NCI-H2029 treated with DMSO at 0.1 percent for 48 hours (cell line): Measurements from ENCODE around the gene NINL.

Experiments
- DNase-seq: peaks from one replicate; lab custom pipeline; 2025; lab: John Stamatoyannopoulos, UW

Gene NINL

GRCh38 chr20:25500880-25501351, 84.4 kb downstream of the NINL start:
- DNase-seq, result no peak

- no peak for DNase-seq
Measured at GRCh38 chr20:25499855-25500434, 85.4 kb downstream of the NINL start.

DNA sequence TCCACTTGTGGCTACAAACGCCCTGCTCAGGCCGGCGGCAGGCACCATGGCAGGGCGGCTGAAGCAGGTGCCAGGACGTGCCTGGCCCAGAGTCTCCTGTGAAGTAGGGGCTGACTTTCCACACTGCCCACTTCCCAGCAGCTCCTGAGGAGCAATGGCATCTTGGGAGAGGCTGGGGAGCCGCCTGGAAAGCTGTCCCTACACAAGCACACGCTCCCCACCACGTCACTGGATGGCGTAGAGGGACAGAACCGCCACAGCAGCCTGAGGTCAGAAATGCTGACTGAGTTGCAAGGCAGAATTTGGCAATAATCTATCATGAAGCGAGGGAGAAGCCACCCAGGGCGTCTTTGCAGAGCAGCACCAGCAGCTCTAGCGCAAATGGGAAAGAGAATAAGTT, 86.3 kb downstream of the NINL start:
- no peak for DNase-seq

- no peak for DNase-seq
Measured at GRCh38 chr20:25498280-25498606, 87.1 kb downstream of the NINL start.

- DNase-seq, result no peak
Measured at GRCh38 chr20:25497586-25498279, 87.6 kb downstream of the NINL start.

DNA sequence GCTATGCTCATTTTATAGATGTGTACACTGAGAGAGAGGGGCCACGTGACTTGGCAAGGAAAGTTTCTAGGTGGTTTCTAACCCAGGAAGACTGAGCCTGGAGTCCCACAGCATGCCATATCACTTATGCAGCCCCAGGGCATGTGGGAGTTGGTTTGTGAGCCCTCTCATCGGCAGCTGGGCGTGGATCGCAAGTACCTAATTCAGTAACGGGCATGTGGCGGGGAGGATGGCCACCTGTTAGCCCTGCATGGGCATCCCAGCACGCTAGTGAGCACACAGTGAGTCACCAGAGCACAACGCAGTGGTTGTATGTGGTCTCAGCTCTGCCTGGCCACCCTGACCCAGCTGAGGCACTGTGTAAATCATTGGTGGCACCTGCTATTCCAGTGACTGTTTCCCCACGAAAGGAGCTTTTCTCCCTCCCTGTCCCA, 88.3 kb downstream of the NINL start:
- no peak for DNase-seq

DNA sequence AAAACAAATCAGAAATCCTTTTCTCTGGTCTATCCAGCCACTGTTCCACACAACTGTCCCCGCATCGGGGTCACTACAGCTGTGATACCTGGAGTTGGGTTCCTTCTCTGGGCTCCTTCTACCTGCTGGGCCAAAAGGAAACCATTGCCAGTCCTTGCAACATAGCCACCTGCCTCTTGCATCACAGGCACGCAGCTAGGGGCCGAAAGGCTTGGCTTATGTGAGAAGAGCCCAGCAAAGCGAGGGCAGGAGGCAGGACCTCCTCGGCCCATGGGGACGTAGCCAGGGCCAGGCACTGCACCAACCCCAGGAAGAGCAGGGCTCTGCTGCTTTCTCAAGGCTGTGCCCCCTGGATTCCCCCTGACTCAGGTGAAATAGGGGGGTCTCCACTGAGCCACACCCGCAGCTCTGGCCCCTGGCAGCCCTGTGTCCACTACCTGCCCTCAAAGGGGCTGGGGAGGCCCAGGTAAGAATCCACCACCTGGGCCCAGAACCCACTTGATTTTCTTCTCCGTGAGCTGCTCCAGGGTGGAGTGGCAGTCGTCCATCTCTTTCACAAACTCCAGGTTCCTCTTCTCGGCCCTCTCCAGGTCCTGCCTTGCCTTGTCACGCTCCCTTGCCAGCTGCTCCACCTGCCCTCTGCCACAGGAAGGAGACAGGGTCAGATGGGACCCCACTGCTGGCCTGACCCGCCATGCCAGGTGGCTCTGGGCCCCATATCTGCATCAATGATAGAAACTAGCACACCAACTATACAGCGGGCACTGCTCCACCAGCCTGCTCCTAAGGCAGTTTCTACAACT, 89.0 kb downstream of the NINL start:
- no peak for DNase-seq

GRCh38 chr20:25495189-25495824, 90.0 kb downstream of the NINL start:
- no peak for DNase-seq

DNA sequence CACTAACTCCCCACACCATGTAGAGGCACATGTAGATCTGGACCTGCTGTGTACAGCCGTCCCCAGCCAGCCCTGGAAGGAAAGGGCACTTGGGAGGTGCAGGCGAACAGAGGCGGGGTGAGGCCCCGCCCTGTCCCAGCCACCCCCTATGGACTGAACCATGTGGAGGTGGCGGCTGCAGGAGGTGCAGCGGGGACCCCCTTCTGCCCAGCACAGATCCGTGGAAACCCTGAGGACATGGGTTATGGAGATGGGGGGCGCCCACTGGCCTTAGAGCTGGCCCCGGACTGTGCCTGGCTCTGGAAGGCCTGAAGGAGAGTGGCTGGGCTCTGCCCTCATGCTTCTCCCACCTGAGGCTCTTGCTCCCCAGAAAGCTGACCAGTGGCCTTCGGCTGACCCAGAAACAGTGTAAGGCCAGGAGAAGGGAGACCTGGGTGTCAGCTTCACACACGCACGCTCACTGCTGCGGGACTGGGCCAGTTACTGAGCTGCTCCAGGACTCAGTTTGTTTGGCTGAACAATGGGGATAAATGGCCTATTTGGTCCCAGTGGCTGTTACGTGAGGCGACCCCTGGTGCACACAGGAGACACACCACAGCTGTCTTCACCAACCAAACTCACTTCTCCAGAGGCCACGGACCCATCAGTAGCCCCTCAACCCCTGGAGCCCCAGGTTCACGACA, 90.7 kb downstream of the NINL start:
- no peak for DNase-seq

DNA sequence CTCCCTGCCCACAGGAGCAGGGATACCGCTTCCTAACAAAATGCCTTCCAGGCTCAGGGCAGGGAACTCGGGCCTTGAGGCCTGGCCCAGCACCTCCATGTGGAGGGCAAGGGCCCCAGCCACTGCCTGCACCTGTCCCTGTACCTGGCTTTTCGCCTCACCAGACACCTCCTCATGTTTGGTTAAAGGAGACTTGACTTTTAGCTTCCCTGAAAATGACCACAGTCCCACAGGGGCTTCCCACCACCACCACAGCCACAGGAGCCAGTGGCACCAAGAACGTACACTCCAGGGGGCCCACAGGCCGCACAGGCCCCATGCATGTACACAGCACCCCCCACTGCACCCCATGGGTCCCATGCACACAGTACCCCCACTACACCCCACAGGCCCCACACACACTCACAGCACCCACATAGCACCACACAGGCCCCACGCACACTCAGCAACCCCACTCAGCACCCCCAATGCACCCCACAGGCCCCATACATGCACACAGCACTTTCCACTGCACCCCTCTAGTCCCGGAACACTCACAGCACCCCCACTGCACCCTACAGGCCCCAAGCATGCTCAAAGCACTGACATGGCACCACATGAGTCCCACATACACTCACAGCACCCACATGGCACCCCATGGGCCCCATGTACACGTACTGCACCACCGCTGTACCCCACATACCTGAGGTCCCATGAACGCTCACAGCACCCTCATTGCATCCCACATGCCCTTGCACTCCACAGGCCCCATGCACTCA, 91.4 kb downstream of the NINL start:
- DNase-seq, result no peak

DNA sequence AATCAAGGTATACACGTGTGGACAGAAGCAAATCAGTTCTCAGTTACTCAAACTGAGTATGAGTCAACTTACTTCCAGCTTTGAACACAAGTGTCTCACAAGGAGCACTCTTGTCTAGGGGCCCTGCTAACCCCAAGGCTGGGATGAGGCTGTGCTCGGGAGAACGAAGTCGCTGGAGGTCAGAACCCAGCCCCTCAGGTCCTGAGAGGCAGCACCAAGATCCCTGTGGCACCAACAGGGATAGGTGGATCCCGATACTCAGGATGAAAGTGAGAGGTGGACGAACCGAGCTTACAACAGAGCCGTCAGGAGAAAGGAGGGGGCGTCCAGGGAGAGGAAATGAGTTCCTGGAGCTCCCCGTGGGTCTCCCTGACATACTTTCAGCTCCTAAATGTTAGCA, 92.2 kb downstream of the NINL start:
- DNase-seq, result no peak

GRCh38 chr20:25491446-25492038, 93.8 kb downstream of the NINL start:
- DNase-seq, result no peak

- DNase-seq, result no peak
Measured at GRCh38 chr20:25490656-25491445, 94.5 kb downstream of the NINL start.

- no peak for DNase-seq
Measured at GRCh38 chr20:25489221-25489871, 96.0 kb downstream of the NINL start.

DNA sequence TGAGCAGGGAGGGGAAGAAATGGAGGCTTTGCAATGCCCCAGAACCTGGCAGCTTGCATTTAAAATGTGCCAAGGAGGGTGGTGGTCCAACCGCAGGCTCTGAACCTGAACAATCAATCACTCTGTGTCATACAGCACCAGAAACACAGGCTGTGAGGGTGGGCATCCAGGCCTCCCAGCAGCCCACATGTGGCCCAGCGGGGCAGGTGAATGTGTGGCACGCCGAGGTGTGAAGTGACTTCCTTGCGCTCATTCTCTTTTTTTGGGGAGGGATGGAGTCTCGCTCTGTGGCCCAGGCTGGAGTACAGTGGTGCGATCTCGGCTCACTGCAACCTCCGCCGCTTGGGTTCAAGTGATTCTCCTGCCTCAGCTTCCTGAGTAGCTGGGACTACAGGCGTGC, 97.4 kb downstream of the NINL start:
- no peak for DNase-seq

- DNase-seq, result no peak
Measured at GRCh38 chr20:25487306-25487705, 98.0 kb downstream of the NINL start.

DNA sequence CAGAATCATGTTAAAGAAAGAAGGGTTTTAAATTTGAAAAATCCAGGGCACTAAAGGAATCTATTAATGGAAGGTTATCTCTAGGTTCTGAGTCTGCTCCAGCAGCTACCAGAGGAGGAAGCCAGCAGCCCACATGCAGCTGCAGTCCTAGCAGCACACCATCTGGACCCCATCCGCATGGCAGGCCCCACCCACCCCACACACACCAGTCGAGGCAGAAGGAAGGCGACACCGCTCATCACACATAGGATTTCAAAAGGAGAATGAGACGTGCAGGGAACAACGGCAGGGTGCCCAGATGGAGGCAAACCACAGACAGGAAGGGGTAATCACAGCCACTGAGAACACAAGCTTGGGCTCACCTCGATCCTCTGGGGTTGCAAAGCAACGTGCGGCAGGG, 99.0 kb downstream of the NINL start:
- DNase-seq, result no peak

DNA sequence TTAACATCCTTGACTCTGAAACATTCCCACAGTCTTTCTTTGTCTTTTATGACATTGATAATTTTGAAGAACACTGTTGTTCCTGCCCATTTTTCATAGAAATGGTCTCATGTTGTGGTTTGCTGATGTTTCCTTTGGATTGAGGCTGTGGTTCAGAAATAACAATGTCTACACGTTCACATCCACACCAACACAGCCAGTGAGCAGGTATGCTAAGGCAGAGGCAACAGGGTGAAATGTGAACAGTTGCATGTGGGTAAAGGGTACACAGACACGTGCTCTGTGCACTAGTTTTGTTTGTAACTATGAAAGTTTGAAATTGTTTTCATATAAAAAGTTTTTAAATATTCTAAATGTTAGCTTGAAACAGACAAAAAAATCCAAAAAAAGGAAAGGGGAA, 99.5 kb downstream of the NINL start:
- no peak for DNase-seq

- no peak for DNase-seq
Measured at GRCh38 chr20:25484911-25485511, 100.3 kb downstream of the NINL start.
